ENCODE data around the gene FAM110C.
A peak's percentile ranks its signal among the peaks of the same experiment; 100 is the strongest.

DNA sequence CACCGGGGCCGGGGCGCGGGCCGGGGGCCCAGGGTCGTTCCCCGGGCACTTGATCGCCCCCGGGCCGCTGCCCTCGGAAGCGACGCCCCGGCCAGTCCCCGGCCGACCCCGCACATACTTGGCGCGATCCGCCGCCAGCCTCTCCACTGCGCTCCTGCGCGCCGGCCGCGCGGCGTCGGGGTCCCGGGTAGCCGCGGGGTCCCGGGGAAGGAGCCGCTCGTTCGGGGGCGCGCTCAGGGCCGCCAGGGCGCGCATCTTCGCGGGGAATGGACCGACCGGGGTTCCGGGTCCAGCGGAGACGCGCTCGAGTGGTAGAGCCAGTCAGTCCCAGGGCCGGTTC, 204 bp downstream of the FAM110C start:
- TF ChIP-seq EZH2 (IDR thresholded peaks at IDR 0.05; ENCODE audit: low read depth, low read length, severe bottlenecking): no peak
- no peak for TF ChIP-seq GABPA (IDR thresholded peaks at IDR 0.05; ENCODE audit: borderline replicate concordance, insufficient read depth, low read length)
- no peak for TF ChIP-seq CHD7 (IDR thresholded peaks at IDR 0.05; ENCODE audit: insufficient replicate concordance, low read length)
- TF ChIP-seq, protein P1, sequence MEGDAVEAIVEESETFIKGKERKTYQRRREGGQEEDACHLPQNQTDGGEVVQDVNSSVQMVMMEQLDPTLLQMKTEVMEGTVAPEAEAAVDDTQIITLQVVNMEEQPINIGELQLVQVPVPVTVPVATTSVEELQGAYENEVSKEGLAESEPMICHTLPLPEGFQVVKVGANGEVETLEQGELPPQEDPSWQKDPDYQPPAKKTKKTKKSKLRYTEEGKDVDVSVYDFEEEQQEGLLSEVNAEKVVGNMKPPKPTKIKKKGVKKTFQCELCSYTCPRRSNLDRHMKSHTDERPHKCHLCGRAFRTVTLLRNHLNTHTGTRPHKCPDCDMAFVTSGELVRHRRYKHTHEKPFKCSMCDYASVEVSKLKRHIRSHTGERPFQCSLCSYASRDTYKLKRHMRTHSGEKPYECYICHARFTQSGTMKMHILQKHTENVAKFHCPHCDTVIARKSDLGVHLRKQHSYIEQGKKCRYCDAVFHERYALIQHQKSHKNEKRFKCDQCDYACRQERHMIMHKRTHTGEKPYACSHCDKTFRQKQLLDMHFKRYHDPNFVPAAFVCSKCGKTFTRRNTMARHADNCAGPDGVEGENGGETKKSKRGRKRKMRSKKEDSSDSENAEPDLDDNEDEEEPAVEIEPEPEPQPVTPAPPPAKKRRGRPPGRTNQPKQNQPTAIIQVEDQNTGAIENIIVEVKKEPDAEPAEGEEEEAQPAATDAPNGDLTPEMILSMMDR (IDR thresholded peaks at IDR 0.05; ENCODE audit: control extremely low read depth in 1 of 3, insufficient read depth in 1 of 3, low read depth in 1 of 3, low read length in 3 of 3): no peak
- TF ChIP-seq MAX (IDR thresholded peaks at IDR 0.05): no peak
- TF ChIP-seq TAF1 (IDR thresholded peaks at IDR 0.05; ENCODE audit: low read depth, low read length): peak; percentile 37; the same call in 1 of the 2 replicates
- TF ChIP-seq, protein P2, sequence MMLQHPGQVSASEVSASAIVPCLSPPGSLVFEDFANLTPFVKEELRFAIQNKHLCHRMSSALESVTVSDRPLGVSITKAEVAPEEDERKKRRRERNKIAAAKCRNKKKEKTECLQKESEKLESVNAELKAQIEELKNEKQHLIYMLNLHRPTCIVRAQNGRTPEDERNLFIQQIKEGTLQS (IDR thresholded peaks at IDR 0.05; ENCODE audit: insufficient read depth, low read depth, low read length): no peak
- no peak for TF ChIP-seq EGR1 (IDR thresholded peaks at IDR 0.05; ENCODE audit: borderline replicate concordance, low read depth, low read length)
- no peak for TF ChIP-seq POLR2AphosphoS5 (IDR thresholded peaks at IDR 0.05; ENCODE audit: low read depth, low read length)
- TF ChIP-seq POLR2A (IDR thresholded peaks at IDR 0.05; ENCODE audit: control extremely low read depth in 1 of 2, low read depth in 2 of 2, low read length in 2 of 2): no peak
- no peak for TF ChIP-seq EP300 (IDR thresholded peaks at IDR 0.05; ENCODE audit: borderline replicate concordance in 1 of 2, low read depth in 2 of 2, low read length in 2 of 2)
- TF ChIP-seq RXRA (IDR thresholded peaks at IDR 0.05; ENCODE audit: insufficient read depth, low read depth, low read length): no peak
- no peak for TF ChIP-seq CTBP2 (IDR thresholded peaks at IDR 0.05; ENCODE audit: borderline replicate concordance, insufficient read depth, insufficient read length, low read length)
- TF ChIP-seq TCF12 (IDR thresholded peaks at IDR 0.05; ENCODE audit: low read depth, low read length): no peak
